Fibroblast of skin of right quadriceps (primary cell): ENCODE measurements around the gene PEX14.
A peak's percentile ranks its signal among the peaks of the same experiment; 100 is the strongest.

Experiments used
- DNase-seq: peaks from one replicate; pipeline ENCODE4 v3.0.0-alpha.2; 2013

The PEX14 gene

GRCh38 chr1:10549904-10550664 is 75.3 kb downstream of the PEX14 start:
- no peak for DNase-seq

GRCh38 chr1:10553118-10553517 is 78.4 kb downstream of the PEX14 start:
- no peak for DNase-seq

- DNase-seq, result no peak
Observed at GRCh38 chr1:10555635-10556429, 81.1 kb downstream of the PEX14 start.

- DNase-seq, result no peak
Observed at GRCh38 chr1:10556430-10557005, 81.8 kb downstream of the PEX14 start.

- no peak for DNase-seq
Observed at GRCh38 chr1:10557714-10558113, 83.0 kb downstream of the PEX14 start.

GRCh38 chr1:10559386-10559785 is 84.6 kb downstream of the PEX14 start:
- no peak for DNase-seq

- DNase-seq, result peak; percentile 19
Observed at GRCh38 chr1:10561497-10561896, 86.7 kb downstream of the PEX14 start.

- no peak for DNase-seq
Observed at GRCh38 chr1:10561955-10562354, 87.2 kb downstream of the PEX14 start.

GRCh38 chr1:10564063-10564462 is 89.3 kb downstream of the PEX14 start:
- DNase-seq, result no peak

GRCh38 chr1:10569531-10569930 is 94.8 kb downstream of the PEX14 start:
- DNase-seq, result no peak

GRCh38 chr1:10575616-10576015 is 100.9 kb downstream of the PEX14 start:
- peak; percentile 78 for DNase-seq

- no peak for DNase-seq
Observed at GRCh38 chr1:10578070-10578469, 103.3 kb downstream of the PEX14 start.

- DNase-seq, result no peak
Observed at GRCh38 chr1:10583641-10584040, 108.9 kb downstream of the PEX14 start.

GRCh38 chr1:10585242-10585641 is 110.5 kb downstream of the PEX14 start:
- no peak for DNase-seq

GRCh38 chr1:10586125-10586524 is 111.4 kb downstream of the PEX14 start:
- no peak for DNase-seq

GRCh38 chr1:10588640-10589039 is 113.9 kb downstream of the PEX14 start:
- DNase-seq, result no peak

GRCh38 chr1:10589074-10589473 is 114.3 kb downstream of the PEX14 start:
- no peak for DNase-seq

GRCh38 chr1:10591010-10591409 is 116.3 kb downstream of the PEX14 start:
- no peak for DNase-seq

GRCh38 chr1:10592373-10592772 is 117.6 kb downstream of the PEX14 start:
- DNase-seq, result no peak

- DNase-seq, result no peak
Observed at GRCh38 chr1:10593750-10594149, 119.0 kb downstream of the PEX14 start.

GRCh38 chr1:10594595-10595223 is 120.0 kb downstream of the PEX14 start:
- DNase-seq, result no peak

- no peak for DNase-seq
Observed at GRCh38 chr1:10596780-10597179, 122.0 kb downstream of the PEX14 start.
